ENCODE results near the gene PPP2R5C.

DNA sequence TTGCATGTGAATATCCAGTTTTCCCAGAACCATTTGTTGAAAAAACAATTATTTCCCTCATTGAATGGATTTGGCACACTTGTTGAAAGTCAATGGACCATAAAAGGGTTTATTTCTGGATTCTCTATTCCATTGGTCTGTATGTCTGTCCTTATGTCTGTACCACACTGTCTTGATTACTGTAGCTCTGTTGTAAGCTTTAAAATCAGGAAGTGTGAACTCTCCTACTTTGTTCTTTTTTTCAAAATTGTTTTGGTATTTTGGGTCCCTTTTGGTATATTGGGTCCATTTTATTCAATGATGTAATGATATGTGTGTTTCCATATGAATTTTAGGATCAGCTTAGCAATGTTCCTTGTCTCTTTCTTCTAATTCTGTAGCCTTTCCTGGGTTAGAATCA lies 64.8 kb downstream of the PPP2R5C start:
- TF ChIP-seq CTCF (IDR thresholded peaks at IDR 0.05) (no peak), POLR2A (IDR thresholded peaks at IDR 0.05) (no peak)

Data from testis (tissue), 2 donors.